Activated naive CD4-positive, alpha-beta T cell treated with anti-CD3 and anti-CD28 coated beads, Interleukin-2, amount 50 U/mL, for 72 hours (primary cell): ENCODE data around the gene FAM13B. TPM values are rescaled to one million over a fixed set of nuclear protein-coding genes. Genes with fewer than 3 reads are reported as not detected.
"Not testable (repeated sequence)": the region's sequence is repeated elsewhere in the genome, so short reads cannot be mapped to it uniquely, and the experiment has no call there.

Source experiments
- ATAC-seq, 2 donors: fragments of 150-1000 bp; cut with Tn5 transposase; 2 replicates each; pipeline ENCODE4 v1.10.0; 2021; ENCODE audit warnings: mild to moderate bottlenecking in 2 of 2, moderate library complexity in 2 of 2
- DNase-seq, 2 donors: peaks; one replicate each; pipeline ENCODE4 v3.0.0; 2021 to 2022; ENCODE audit warnings: low spot score in 2 of 2
- H3K27ac Mint-ChIP-seq, 2 donors: one replicate each; pipeline ENCODE4 v1.8.0; 2022; ENCODE audit warnings: mild to moderate bottlenecking in 2 of 2, mixed read lengths in 2 of 2
- H3K36me3 Mint-ChIP-seq, 2 donors: one replicate each; pipeline ENCODE4 v1.8.0; 2022; ENCODE audit warnings: mixed read lengths in 2 of 2
- H3K9me3 Mint-ChIP-seq, 2 donors: one replicate each; pipeline ENCODE4 v1.8.0; 2022; ENCODE audit warnings: mixed read lengths in 2 of 2
- total RNA-seq, 2 donors: library from RNA; stranded (reverse); gene quantifications; one replicate each; pipeline ENCODE4 v1.2.3, GENCODE V29; 2022

The FAM13B gene
- 10 to 100 TPM; 24.0 to 38.0 TPM for total RNA-seq

DNA sequence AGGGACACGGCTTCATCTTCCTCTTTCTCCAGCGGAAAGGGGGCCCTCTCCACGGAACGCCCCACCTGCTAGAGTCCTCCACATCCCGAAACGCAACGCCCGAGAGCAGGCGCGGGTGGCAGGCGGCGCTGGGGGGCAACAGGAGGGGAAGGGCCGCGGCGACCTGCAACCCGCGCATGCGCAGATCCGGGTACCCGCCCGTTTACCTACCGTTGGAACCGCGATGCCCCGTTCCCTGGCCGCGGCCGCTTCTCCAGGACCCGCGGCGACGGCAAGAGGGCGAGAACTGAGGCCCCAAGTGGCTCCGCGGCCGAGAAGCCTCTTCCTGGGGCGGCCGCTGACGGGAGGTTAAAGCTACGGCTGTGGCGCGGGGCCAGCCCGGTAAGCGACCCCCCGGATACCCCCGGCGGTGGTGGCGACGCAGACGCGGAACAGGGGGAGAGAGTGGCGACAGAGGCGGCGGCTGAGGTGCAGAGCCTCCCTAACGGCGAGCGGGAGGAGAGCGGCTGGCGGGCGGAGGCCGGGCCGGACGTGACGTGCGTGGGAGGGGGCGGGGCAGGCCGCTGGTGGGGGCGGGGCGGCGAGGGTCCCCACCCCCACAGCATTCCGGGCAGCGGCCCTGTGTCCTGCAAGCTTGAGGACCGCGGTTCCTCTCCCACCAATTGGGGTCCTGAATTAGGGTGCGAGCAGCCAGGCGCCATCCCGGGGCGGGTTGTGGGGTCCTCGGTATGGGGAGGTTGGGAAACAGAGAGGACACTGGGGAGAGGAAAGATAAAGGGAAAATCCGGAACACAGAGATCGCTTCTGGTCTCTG is at the start of gene FAM13B:
Gene FAM13B, minus strand, starts transcription at position 508 of the 814 bp plus-strand sequence. CDS start 13,968 bp downstream, outside the sequence.
- ATAC-seq (peak; percentile 77 to 86), DNase-seq (peak; percentile 80 to 83)
- no peaks in the 10 kb centered on the region for H3K9me3 Mint-ChIP-seq
- peaks cover 13 to 24% of the 10 kb centered on the region in 2 donors for H3K36me3 Mint-ChIP-seq
- H3K27ac Mint-ChIP-seq: peak within 1 kb of the TSS; percentile 93 to 97

DNA sequence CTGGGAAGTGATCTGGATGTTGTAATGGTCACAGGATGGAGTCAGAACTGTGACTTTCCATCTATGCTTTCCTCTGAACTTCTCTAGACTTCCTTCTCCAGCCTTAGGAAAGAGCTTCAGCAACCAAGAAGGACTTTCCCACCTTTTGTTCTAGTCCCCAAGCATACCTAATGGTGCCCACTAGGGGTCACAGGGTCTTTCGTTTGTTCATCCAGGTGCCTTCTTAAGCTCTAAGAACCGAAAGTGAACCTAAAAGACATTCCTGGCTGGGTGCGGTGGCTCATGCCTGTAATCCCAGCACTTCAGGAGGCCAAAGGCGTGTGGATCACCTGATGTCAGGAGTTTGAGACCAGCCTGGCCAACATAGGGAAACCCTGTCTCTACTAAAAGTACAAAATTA is 49.2 kb upstream of the FAM13B start:
- H3K27ac Mint-ChIP-seq: peak overlapping the region in 1 of 2 donors; percentile 72
- DNase-seq (no peak), ATAC-seq (no peak)
- H3K36me3 Mint-ChIP-seq: no peaks in the 10 kb centered on the region
- no peaks in the 10 kb centered on the region for H3K9me3 Mint-ChIP-seq

DNA sequence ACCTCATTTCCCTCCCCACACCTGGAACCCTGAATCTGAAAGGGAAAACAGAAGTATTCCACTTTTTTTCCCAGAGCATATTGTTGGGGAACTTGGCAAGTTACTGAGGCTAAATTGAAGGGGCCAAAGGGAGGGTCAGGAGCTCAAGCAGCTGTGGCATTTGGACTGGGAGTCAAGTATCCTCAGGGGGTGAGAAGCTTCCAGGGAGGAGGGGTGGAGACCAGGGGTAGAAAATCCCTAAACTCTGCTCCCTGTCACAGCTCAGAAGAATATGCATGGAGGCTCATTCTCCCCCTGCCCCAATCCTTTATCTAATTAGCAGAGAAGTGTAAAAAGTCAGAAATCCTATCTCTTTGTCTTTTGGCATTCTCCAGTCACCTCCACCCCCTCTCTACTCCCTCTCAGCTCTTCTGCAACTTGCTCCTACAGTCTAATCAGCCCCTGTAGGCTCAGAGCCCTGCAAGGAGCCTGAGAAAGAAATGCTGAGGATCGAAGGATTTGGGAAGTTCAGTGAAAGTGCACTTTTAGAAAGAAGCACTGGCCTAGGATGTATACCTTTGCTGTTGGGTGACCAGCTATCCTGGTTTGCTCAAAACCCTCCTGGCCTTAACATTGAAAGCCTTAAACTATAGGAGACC is 45.2 kb upstream of the FAM13B start:
- DNase-seq (no peak), ATAC-seq (no peak)
- Mint-ChIP-seq H3K27ac (no peak overlapping the region), H3K9me3 (no peaks in the 10 kb centered on the region), H3K36me3 (no peaks in the 10 kb centered on the region)

DNA sequence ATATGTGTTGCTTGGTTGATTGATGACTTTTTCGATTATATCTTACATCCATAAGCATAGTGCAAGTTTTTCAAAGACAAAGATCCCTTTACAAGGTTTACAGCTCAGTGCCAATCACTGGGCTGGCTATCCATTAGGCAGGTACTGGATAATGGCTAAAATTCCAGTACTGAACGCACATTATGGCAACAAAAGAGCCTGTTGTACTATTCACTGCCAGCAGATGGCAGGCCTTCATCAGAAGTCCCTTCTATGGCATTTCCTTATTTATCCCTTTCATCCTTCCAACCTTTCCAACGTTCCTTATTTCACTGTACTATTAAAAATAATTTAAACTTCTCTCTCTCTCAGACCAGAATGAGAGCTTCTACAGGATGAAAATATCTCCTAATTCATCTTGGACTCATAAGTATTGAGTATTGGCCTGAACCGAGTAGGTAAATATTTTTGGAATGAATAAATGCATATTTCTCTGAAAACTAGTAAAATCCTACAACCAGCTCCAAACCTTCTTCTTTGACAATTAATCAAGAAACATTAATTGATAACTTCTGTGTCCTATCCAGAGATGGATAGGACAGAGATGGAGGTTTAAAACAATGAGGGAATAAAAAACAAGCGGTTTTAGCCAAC is 44.3 kb upstream of the FAM13B start:
- H3K27ac Mint-ChIP-seq: no peak overlapping the region
- no peaks in the 10 kb centered on the region for H3K9me3 Mint-ChIP-seq

DNA sequence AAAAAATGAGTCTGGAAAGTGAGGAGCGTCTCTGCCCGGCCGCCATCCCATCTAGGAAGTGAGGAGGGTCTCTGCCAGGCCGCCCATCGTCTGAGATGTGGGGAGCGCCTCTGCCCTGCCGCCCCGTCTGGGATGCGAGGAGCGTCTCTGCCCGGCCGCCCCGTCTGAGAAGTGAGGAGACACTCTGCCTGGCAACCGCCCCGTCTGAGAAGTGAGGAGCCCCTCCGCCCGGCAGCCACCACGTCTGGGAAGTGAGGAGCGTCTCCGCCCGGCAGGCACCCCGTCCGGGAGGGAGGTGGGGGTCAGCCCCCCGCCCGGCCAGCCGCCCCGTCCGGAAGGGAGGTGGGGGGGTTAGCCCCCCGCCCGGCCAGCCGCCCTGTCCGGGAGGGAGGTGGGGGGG is 37.1 kb upstream of the FAM13B start:
- H3K9me3 Mint-ChIP-seq, DNase-seq, H3K36me3 Mint-ChIP-seq, ATAC-seq: not testable (repeated sequence)
- peak overlapping the region in 1 of 2 donors; percentile 21 for H3K27ac Mint-ChIP-seq

More for the DNA sequence above, 44.3 kb upstream of the FAM13B start:
- H3K36me3 Mint-ChIP-seq: no peaks in the 10 kb centered on the region
- DNase-seq (peak in 1 of 2 donors; percentile 47), ATAC-seq (peak in 1 of 2 donors; percentile 42)

DNA sequence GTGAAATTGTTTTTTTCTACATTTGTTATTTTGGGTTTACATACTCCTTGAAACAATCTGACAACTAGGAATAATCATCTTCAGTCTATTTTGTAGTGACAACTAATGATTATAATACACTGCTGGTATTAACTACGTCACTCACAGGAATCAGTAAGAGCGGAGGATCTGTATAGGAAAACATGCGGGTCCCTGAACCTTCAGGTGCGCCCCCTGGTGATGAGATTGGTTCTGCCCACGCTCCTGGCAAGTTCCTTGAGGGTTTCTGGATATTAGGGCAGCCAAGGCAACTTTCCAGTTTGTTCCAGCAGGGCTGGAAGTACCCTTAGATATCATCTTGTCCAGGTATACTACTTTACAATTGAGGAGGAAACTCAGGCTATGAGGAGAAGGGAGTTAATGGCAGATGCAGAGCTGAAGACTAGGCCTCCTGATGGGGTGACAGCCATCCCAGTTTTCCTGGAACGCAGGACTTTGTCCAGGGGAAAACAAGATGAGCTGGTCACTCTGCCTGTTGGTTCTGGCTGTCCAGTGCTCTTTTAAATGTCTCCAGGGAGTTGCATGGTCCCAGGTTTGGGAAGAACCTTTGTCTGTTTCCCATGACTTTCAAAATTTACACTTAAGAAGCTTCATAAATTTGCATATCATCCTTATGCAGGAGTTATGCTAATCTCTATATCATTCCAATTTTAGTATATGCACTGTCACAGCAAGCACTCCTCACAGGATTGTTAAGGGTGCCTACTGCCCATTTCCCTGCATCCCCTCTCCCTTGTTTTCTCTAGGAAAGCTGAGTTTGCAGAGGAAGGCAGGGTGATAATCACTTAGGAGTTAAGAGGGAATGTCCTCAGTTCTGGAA is 36.1 kb upstream of the FAM13B start:
- Mint-ChIP-seq H3K9me3 (no peaks in the 10 kb centered on the region), H3K27ac (peak overlapping the region in 1 of 2 donors; percentile 21), H3K36me3 (no peaks in the 10 kb centered on the region)
- DNase-seq: peak in 1 of 2 donors; percentile 80
- ATAC-seq: peak; percentile 74 to 82

DNA sequence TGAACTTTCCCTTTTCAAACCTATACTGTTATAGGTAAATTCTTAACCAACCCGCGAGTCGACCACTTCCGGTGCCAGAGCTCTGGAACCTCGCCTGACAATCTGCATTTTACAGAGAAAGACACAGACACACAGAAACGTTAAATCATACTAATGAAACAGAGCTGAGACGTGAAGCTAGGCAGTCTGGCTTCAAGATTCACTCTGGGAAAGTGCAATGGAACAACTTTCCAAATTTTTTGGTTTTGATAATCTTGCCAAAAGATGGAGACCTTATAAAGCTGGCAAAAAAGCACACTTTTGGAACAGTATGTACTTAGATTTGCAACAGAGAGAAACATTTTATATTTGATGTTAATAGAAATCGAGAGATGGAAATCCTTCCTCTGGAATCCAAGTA is 35.1 kb upstream of the FAM13B start:
- no peak for ATAC-seq
- H3K36me3 Mint-ChIP-seq: no peaks in the 10 kb centered on the region

DNA sequence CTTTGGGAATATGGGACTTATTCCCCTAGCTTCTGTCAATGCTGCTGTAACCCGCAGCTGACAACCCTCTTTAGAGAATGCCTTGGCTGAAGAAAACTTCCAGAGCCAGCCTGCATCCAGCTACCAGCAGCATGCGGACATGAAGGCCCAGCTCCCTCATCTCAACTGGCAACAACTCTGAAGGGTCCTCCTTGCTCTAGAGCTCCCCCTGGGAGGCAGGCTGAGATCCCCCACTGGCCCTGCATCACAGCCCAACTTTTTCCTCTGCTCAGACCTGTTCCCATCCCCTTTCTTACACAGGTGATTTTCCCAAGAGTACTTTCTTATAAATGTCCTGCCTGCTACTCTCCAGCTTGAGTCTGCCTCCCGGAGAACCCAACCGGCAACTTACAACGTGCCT is 32.2 kb upstream of the FAM13B start:
- DNase-seq: no peak
- Mint-ChIP-seq H3K27ac (no peak overlapping the region), H3K36me3 (no peaks in the 10 kb centered on the region), H3K9me3 (no peaks in the 10 kb centered on the region)
- ATAC-seq: peak in 1 of 2 donors; percentile 41

More for the DNA sequence above, 35.1 kb upstream of the FAM13B start:
- Mint-ChIP-seq H3K27ac (peak overlapping the region in 1 of 2 donors; percentile 60), H3K9me3 (no peaks in the 10 kb centered on the region)
- no peak for DNase-seq

DNA sequence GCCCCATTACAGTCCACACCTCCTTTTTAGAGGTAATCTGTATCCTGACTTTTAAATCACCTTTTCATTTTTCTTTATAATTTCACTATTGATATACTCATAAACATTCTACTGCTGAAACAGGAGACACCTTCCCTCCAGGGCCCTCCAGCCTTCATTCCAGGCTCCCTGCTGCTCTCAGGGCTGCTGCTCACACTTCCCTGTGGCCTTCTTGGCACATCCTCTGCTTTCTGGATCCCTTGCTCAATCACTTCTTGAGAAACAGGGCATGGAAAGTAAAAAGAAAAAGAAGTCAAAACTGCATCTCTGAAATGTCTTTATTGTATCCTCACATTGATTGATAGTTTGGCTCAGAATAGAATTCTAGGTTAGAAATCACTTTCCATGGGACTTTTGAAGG is 31.6 kb upstream of the FAM13B start:
- ATAC-seq (no peak), DNase-seq (no peak)
- H3K36me3 Mint-ChIP-seq: no peaks in the 10 kb centered on the region
- no peak overlapping the region for H3K27ac Mint-ChIP-seq
- no peaks in the 10 kb centered on the region for H3K9me3 Mint-ChIP-seq

DNA sequence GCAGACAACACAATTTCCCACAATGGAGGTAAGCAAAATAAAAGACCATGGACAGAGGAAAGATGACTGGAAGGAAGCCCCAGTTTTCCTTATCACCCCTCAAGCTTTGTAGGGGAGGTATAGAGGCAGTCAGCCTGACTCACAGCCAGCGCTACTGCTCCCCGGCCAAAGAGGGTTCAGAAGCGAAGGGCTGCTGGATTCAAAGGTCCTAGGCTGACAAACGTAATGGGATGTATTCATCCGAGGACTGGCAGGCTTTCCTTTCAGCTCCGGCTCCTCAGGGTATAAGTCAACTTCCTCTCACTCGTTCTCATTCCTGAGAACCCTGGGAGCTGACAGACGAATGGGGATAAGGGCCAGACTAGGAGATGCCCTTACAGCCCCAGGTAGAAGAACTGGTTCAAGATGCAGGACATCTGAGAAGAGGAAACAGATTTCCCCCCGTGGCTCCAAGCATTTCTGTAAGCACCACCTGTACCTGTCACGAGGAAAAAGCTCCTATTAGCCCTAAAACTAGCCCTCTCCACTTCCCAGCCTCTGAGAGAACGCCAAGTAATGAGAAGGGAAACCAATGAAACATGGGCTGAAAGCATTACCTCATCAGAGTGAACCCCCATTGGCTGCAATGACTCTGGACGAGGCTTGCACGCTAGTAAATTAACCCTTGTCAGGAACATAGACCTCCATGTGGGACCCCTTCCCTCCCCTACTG is 22.1 kb upstream of the FAM13B start:
- no peaks in the 10 kb centered on the region for H3K36me3 Mint-ChIP-seq

DNA sequence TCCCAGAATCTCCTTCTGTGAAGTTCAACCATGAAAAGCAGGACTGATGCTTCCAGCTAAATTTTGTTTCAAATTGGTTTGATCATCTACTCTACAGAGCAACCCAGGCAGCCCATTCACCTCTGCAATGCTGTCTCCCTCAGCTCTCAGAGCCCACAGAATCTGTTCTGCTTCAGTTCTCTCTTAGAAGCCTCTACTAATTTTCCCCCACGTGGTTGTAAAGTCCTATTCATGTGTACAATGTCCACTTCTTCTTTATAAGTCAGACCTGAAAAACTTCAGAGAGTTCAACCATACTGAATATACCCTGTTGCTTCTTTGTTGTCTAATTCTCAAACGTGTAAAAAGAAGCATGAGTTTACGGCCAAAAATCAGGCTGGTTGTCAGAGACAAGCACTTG is 21.3 kb upstream of the FAM13B start:
- Mint-ChIP-seq H3K9me3 (no peaks in the 10 kb centered on the region), H3K27ac (peak overlapping the region in 1 of 2 donors; percentile 2), H3K36me3 (no peaks in the 10 kb centered on the region)
- DNase-seq (no peak), ATAC-seq (no peak)

More for the DNA sequence above, 22.1 kb upstream of the FAM13B start:
- ATAC-seq: no peak
- no peak for DNase-seq
- H3K9me3 Mint-ChIP-seq: no peaks in the 10 kb centered on the region
- H3K27ac Mint-ChIP-seq: peak overlapping the region in 1 of 2 donors; percentile 2

DNA sequence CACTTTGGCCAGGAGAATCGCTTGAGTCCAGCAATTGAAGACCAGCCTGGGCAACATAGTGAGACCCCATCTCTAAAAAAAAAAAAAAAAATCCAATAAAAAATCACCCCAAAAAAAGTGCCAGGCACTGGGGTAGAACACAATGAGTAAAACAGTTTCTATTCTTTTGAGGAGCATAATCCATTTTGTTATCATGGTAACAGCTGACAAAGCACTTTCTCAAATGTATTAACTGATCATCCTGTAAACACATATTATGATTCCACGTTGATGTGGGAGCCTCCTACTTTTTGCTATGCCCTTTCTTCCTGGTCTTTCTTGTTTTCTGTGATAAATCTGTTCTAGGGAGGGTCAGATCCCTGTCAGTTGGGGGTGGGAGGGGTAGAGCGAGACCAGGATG is 20.7 kb upstream of the FAM13B start:
- no peaks in the 10 kb centered on the region for H3K36me3 Mint-ChIP-seq
- peak overlapping the region in 1 of 2 donors; percentile 2 for H3K27ac Mint-ChIP-seq
- ATAC-seq (peak in 1 of 2 donors; percentile 56), DNase-seq (no peak)
- H3K9me3 Mint-ChIP-seq: no peaks in the 10 kb centered on the region

DNA sequence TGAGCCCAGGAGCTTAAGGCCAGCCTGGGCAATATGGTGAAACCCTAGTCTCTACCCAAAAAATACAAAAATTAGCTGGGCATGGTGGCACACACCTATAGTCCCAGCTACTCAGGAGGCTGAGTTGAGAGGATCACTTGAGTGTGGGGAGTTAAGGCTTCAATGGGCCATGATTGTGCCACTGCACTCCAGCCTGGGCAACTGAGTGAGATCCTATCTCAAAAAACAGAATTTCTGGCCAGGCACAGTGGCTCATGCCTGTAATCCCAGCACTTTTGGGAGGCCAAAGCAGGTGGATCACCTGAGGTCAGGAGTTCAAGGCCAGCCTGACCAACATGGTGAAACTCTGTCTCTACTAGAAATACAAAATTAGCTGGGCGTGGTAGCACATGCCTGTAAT is 19.8 kb upstream of the FAM13B start:
- ATAC-seq, H3K36me3 Mint-ChIP-seq, DNase-seq, H3K27ac Mint-ChIP-seq, H3K9me3 Mint-ChIP-seq: not testable (repeated sequence)

DNA sequence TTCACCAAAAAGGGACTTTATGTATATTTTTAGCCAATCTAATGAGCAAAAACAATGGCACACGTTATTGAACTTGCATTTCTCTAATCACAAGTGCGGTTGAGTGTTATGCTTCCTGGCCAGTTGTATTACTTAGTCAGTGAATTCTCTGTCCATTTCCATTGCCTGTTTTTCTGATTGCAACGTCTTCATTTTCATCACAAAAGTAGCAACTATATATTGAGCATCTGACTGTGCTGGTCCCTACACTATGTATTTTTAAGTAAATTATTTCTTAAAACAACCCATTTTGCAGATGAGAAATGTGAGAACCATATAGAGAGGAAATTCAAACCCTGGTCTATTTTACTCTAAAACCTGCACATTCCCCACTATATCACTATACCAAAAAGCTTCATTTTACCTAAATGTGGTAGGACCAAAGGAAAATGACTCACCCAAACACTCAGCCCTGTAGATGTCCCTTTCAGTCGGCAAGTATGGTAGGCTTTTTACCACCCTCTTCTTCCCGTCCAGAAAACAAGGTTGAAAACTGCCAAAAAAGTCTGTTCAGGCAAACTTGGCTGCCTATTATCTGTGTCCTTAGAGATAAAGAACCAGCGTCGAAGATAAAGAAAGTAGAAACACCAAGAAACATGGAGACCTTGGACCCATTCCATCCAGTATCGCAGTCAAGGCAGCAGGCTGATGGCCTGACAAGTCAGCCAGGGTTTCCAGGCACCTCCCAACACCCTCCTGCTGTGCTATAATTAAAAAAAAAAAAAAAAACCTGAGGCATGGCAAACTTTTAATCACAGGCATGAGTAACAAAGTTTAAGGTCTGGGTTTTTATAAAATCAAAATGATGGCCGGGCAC is 18.8 kb upstream of the FAM13B start:
- H3K27ac Mint-ChIP-seq: no peak overlapping the region
- DNase-seq: no peak

DNA sequence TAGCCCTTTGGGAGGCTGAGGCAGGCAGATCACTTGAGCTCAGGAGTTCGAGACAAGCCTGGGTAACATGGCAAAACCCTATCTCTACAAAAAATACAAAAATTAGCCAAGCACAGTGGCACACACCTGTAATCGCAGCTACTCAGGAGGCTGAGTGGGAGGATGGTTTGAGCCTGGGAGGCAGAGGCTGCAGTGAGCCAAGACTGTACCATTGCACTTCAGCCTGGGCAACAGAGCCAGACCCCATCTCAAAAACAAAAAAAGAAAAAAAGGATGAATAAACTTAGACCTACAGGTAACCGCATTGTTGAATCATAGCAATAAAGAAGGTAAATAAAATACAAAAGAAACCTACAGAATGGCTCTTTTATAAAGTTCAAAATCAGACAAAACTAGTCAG is 12.4 kb upstream of the FAM13B start:
- not testable (repeated sequence) for H3K27ac Mint-ChIP-seq, H3K36me3 Mint-ChIP-seq, DNase-seq, H3K9me3 Mint-ChIP-seq, ATAC-seq

More for the DNA sequence above, 18.8 kb upstream of the FAM13B start:
- no peak for ATAC-seq
- no peaks in the 10 kb centered on the region for H3K36me3 Mint-ChIP-seq
- H3K9me3 Mint-ChIP-seq: no peaks in the 10 kb centered on the region
